Fibroblast of pulmonary artery (primary cell): ENCODE results near the gene HOXB8.

Source experiments
- DNase-seq: peaks from one replicate; pipeline ENCODE4 v3.0.0-alpha.2; 2010; ENCODE audit warnings: low read depth
- H3K4me3 ChIP-seq: replicated peaks from 2 replicates; pipeline ENCODE4 v1.5.1; 2011; ENCODE audit warnings: low read depth, mild to moderate bottlenecking, control low read depth, low read length, moderate library complexity
- CTCF ChIP-seq: IDR thresholded peaks from 2 replicates; pipeline ENCODE4 v1.5.1; 2011; ENCODE audit warnings: mild to moderate bottlenecking, control low read depth, low read length, inconsistent platforms; ENCODE audit errors: missing control alignments

The HOXB8 gene

DNA sequence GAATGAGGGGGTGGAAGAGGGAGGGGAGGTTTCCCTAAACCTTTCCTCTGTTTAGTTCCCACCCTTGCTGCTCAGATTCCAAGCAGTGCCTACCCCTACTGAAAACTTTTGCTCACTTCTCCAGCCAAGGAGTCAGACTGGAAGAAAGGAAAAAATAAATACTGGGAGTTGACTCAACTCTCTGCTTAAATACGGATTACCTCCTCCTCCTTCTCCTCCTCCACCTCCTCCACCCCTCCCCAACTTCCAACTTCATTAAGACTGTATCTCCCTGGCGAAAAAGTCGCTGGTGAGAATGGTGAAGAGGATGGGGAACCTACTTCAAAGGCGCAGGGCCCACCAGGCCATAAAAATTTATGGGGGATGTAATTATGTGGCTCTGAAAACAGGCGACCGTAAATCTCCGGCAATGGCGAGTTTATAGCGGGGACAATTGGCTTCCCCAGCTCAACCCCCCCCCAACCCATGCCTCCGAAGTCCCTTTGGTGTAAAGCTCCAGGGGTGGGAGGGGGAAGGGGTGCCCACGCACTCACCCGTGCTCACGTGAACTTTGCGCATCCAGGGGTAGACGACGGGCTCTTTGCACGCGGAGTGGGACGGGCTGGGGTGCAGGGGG is 37.7 kb downstream of the HOXB8 start:
- H3K4me3 ChIP-seq = peak overlapping the region; percentile 54
- no peak for TF ChIP-seq CTCF
- DNase-seq = no peak

GRCh38 chr17:48576479-48577309 is 38.4 kb downstream of the HOXB8 start:
- no peak for DNase-seq
- TF ChIP-seq CTCF = no peak
- H3K4me3 ChIP-seq = peak overlapping the region; percentile 54

DNA sequence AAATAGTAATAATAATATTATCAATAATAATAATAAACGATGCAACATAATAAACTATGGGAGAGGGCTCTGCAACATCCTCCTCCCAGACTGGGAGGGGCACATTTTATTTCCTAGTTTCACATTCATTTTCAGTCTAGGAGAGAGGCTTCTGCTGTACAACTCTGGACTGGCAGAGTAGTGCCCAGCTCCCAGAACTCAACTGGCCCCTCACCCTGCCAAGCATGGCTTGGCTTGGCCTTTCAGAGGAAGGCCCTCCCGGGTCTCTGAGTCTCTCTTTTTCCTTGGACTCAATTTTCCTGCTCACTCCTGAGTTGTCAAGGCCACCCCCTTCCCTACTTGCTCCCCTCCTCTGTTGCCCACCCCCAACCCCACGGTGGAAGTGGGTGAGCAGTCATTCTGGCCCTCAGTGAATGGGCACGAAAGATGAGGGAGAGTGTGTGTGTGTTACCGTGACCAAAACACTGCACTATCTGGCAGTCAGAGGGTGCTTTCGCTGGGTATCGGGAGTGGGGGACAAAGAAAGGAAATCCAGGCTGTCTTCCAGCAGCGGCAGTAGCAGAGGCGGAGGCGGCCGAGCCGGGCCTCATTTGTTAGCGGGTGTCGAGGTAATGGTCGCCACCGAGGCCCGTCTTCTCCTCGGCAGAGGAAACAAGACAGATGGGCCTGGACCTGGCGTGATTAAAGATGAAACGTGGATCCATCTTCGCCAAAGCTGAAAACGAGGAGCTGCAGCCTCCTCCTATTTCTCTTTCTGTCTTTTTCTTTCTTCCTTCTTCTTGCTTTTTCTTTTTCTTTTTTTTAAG is 39.2 kb downstream of the HOXB8 start:
- no peak for TF ChIP-seq CTCF
- DNase-seq = no peak
- peak overlapping the region; percentile 17 for H3K4me3 ChIP-seq

DNA sequence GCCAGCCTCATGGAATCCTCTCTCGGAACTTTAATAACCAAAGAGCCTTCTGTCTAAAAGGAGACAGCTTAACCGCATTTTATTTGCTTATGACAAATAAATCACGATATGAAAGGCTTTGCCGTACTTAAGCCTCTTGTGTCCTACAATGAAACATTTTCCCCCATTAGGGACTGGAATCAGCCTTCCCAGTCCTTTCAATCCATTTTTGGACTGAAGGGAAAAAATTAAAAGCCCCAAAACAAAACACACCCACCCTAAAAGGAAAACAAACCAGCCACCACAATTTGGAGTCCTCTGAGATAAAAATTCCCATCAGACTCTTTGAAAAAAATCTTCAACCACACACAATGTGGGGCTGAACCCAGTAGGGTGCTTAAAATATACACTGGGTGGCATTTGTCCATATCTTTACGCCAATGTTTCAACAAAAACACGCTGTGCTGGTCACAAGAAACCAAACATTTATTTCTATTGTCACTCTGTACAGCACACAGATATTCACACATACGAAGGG is 40.0 kb downstream of the HOXB8 start:
- TF ChIP-seq CTCF = no peak
- DNase-seq = no peak
- H3K4me3 ChIP-seq = no peak overlapping the region

DNA sequence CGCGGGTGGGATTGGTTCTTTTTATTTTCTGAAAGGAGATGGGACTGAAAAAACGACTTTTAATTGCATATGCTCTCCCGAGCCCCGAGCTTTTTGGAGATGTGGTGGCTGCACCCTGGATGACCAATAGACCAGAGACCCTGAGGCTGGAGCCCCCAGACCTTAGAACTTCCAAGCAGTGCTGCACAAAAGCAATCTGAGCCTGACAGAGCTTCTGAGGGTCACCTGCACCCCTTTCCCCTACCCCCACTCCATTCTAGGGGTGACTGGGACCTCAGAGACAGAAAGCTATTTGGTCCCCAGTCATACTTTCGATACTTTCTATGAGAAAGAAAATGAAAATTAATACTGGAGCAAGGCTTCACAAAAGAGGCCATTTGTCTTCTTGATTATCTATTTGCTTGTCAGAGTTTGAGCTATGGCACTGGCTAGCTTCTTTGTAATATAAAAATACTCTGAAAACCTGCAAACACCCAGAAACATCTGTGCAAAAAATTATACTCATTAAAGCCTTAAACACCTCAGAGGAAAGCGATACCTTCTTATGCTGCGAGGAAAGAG is 40.5 kb downstream of the HOXB8 start:
- TF ChIP-seq CTCF = no peak
- no peak for DNase-seq
- no peak overlapping the region for H3K4me3 ChIP-seq

GRCh38 chr17:48571826-48572417 is 43.2 kb downstream of the HOXB8 start:
- no peak for TF ChIP-seq CTCF
- no peak overlapping the region for H3K4me3 ChIP-seq
- no peak for DNase-seq
